GM12878 (cell line): Measurements from ENCODE around the gene AKNA.

Source experiments
- CTCF ChIP-seq, 3 experiments: IDR thresholded peaks in 2 of 3; conservative IDR thresholded peaks in 1 of 3; 2 replicates each; pipeline ENCODE4 v1.5.1; 2011; ENCODE audit warnings: low read depth in 3 of 3, low read length in 3 of 3, mild to moderate bottlenecking in 3 of 3, control low read depth in 2 of 3, moderate library complexity in 2 of 3, inconsistent platforms in 1 of 3, mixed read lengths in 1 of 3; ENCODE audit not compliant: control insufficient read depth in 2 of 3, insufficient read depth in 1 of 3; ENCODE audit errors: extremely low read depth in 1 of 3
- NFYB ChIP-seq: IDR thresholded peaks from 2 replicates; pipeline ENCODE4 v1.6.1; 2011; ENCODE audit warnings: low read depth, mild to moderate bottlenecking, low read length, improper control_type of control experiment, moderate library complexity; ENCODE audit not compliant: insufficient read depth
- PML ChIP-seq: IDR thresholded peaks from 2 replicates; pipeline ENCODE4 v1.6.1; 2012; ENCODE audit warnings: low read length, inconsistent platforms
- POLR2AphosphoS5 ChIP-seq: IDR thresholded peaks from 2 replicates; pipeline ENCODE4 v1.6.1; 2011; ENCODE audit warnings: mild to moderate bottlenecking, low read length, inconsistent platforms
- TF ChIP-seq, protein P1 (sequence below): IDR thresholded peaks from 2 replicates; pipeline ENCODE4 v1.6.1; 2011; ENCODE audit warnings: mild to moderate bottlenecking, low read depth, low read length, moderate library complexity; ENCODE audit not compliant: insufficient replicate concordance

DNA sequence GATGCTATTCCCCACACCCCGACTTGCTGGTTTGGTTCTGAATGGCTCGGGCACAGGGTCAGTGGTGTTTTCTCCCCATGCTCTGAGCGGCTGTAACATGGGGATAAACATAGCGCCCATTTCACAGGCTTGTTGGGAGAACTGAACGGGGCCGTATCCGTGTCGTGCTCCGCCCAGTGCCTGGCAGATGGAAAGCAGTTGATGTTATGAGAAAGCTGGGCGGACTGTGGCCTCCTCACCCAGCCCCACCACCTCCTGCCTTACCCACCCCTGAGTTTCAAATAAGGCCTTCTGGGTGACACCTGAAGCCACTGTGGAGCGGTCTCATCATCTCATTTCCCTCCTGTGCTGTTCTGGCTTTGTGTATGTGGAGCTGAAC is 43.6 kb downstream of the AKNA start:
- no peak for TF ChIP-seq CTCF (IDR thresholded peaks at IDR 0.05 in 2 of 3, conservative IDR thresholded peaks at IDR 0.05 in 1 of 3; ENCODE audit: control insufficient read depth in 2 of 3, extremely low read depth in 1 of 3, insufficient read depth in 1 of 3, low read depth in 3 of 3, low read length in 3 of 3)
- TF ChIP-seq, protein P1, sequence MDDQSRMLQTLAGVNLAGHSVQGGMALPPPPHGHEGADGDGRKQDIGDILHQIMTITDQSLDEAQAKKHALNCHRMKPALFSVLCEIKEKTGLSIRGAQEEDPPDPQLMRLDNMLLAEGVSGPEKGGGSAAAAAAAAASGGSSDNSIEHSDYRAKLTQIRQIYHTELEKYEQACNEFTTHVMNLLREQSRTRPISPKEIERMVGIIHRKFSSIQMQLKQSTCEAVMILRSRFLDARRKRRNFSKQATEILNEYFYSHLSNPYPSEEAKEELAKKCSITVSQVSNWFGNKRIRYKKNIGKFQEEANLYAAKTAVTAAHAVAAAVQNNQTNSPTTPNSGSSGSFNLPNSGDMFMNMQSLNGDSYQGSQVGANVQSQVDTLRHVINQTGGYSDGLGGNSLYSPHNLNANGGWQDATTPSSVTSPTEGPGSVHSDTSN: no peak
- TF ChIP-seq PML: no peak
- no peak for TF ChIP-seq NFYB
- no peak for TF ChIP-seq POLR2AphosphoS5
